Tibial nerve (tissue), 4 donors: Measurements from ENCODE around the gene FXYD3.

Source experiments
- EP300 ChIP-seq, 2 donors: sonication (generic); formaldehyde crosslinking; IDR thresholded peaks; one replicate each; pipeline ENCODE4 v1.6.1; 2017; ENCODE audit warnings: antibody characterized with exemption in 2 of 2, mild to moderate bottlenecking in 1 of 2
- TF ChIP-seq, protein P1 (sequence below), 5 experiments: fragments of 200-600 bp in 3 of 5; fragments of 450-650 bp in 2 of 5; sonication (generic) in 3 of 5; IDR thresholded peaks; one replicate each; pipeline ENCODE4 v1.5.1; 2016 to 2019; ENCODE audit warnings: antibody characterized with exemption in 5 of 5, mild to moderate bottlenecking in 3 of 5, moderate library complexity in 2 of 5

DNA sequence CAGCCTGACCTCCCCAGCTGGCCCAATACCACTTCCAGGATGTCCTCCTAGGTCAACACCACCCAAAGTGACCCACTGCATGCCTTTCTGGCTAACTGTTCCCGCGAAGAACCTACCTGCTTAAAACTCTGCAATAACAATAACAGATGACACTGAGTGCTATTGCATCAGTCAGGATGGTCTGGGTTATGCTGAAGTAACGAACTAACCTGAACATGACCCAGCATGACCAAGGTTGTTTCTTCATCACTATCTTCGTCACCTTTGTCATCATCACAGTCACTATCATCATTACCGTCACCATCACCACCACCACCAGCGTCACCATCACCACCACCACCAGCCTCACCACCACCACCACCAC lies 10.6 kb upstream of the FXYD3 start:
- TF ChIP-seq, protein P1, sequence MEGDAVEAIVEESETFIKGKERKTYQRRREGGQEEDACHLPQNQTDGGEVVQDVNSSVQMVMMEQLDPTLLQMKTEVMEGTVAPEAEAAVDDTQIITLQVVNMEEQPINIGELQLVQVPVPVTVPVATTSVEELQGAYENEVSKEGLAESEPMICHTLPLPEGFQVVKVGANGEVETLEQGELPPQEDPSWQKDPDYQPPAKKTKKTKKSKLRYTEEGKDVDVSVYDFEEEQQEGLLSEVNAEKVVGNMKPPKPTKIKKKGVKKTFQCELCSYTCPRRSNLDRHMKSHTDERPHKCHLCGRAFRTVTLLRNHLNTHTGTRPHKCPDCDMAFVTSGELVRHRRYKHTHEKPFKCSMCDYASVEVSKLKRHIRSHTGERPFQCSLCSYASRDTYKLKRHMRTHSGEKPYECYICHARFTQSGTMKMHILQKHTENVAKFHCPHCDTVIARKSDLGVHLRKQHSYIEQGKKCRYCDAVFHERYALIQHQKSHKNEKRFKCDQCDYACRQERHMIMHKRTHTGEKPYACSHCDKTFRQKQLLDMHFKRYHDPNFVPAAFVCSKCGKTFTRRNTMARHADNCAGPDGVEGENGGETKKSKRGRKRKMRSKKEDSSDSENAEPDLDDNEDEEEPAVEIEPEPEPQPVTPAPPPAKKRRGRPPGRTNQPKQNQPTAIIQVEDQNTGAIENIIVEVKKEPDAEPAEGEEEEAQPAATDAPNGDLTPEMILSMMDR (IDR thresholded peaks at IDR 0.05): no peak
- no peak for TF ChIP-seq EP300 (IDR thresholded peaks at IDR 0.05)
